Calu3 (cell line): Measurements from ENCODE around the gene ASPN. TPM values are rescaled to one million over a fixed set of nuclear protein-coding genes. Genes with fewer than 3 reads are reported as not detected.
"Not testable (repeated sequence)": the region's sequence is repeated elsewhere in the genome, so short reads cannot be mapped to it uniquely, and the experiment has no call there.

Experiments
- BruUV-seq: library from RNA; stranded (reverse); fragments of 400-500 nt; replicated peaks from 2 replicates; lab custom pipeline; 2021; lab: Mats Ljungman, UMichigan
- CTCF ChIA-PET: fragments of 300-600 bp; sonication (Branson Sonifier 250); formaldehyde crosslinking; loops from one replicate; lab custom pipeline; 2022; ENCODE audit warnings: antibody characterized with exemption; lab: Charles Lee
- DNase-seq: peaks from one replicate; pipeline ENCODE4 v3.0.0; 2022
- H3K27ac Mint-ChIP-seq: one replicate; pipeline ENCODE4 v1.8.0; 2022; ENCODE audit warnings: mixed read lengths; ENCODE audit not compliant: unreplicated experiment
- H3K27me3 Mint-ChIP-seq: one replicate; pipeline ENCODE4 v1.8.0; 2022; ENCODE audit warnings: mixed read lengths; ENCODE audit not compliant: unreplicated experiment
- H3K36me3 Mint-ChIP-seq: one replicate; pipeline ENCODE4 v1.8.0; 2022; ENCODE audit warnings: mild to moderate bottlenecking, moderate library complexity, mixed read lengths; ENCODE audit not compliant: insufficient read depth, unreplicated experiment
- H3K4me1 Mint-ChIP-seq: one replicate; pipeline ENCODE4 v1.8.0; 2022; ENCODE audit warnings: mild to moderate bottlenecking, low read depth, mixed read lengths; ENCODE audit not compliant: unreplicated experiment
- H3K4me3 Mint-ChIP-seq: one replicate; pipeline ENCODE4 v1.8.0; 2022; ENCODE audit warnings: mild to moderate bottlenecking, low read depth, moderate library complexity, mixed read lengths; ENCODE audit not compliant: unreplicated experiment
- H3K9me3 Mint-ChIP-seq: one replicate; pipeline ENCODE4 v1.8.0; 2022; ENCODE audit warnings: low read depth, mixed read lengths; ENCODE audit not compliant: unreplicated experiment
- intact Hi-C: fragments of 100-400 bp; cut with micrococcal nuclease; formaldehyde crosslinking; loops from one replicate; pipeline ENCODE4 v1.10.0; 2022; ENCODE audit not compliant: unreplicated experiment
- total RNA-seq: library from RNA; stranded (reverse); gene quantifications from 2 replicates; pipeline ENCODE4 v1.2.3, GENCODE V29; 2022
- TF ChIP-seq, protein P1 (sequence below): fragments of 200-600 bp; IDR thresholded peaks from one replicate; pipeline ENCODE4 v1.8.0; 2022; ENCODE audit warnings: antibody characterized with exemption; ENCODE audit not compliant: unreplicated experiment

ASPN gene
- total RNA-seq, 1 experiment from 2014 or later = not detected

DNA sequence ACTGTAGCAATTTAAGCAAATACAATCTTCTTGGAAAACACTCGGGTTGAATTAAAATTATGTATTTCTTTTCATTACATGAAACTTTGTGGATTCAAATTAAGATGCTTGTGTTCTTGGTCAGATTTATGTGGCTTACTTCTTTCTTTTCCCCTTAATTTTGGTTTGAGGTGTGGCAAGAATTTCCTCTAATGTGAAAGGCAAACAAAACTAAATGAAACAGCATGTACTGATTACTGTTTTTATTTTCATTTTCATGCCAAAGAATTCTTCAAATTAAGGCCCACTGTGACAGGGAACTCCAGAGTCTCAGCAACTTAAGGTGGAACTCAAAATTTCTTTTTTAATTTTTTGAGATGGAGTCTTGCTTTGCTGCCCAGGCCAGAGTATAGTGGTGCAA lies 58.0 kb downstream of the ASPN start, which contains the start of gene OMD:
TSS of gene OMD (minus strand) at position 132 of the 400 bp plus-strand sequence. CDS start 6,913 bp downstream, outside the sequence.
- TF ChIP-seq, protein P1, sequence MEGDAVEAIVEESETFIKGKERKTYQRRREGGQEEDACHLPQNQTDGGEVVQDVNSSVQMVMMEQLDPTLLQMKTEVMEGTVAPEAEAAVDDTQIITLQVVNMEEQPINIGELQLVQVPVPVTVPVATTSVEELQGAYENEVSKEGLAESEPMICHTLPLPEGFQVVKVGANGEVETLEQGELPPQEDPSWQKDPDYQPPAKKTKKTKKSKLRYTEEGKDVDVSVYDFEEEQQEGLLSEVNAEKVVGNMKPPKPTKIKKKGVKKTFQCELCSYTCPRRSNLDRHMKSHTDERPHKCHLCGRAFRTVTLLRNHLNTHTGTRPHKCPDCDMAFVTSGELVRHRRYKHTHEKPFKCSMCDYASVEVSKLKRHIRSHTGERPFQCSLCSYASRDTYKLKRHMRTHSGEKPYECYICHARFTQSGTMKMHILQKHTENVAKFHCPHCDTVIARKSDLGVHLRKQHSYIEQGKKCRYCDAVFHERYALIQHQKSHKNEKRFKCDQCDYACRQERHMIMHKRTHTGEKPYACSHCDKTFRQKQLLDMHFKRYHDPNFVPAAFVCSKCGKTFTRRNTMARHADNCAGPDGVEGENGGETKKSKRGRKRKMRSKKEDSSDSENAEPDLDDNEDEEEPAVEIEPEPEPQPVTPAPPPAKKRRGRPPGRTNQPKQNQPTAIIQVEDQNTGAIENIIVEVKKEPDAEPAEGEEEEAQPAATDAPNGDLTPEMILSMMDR = no peak
- DNase-seq = no peak
- no peak within 1 kb of the TSS for H3K27ac Mint-ChIP-seq
- no peaks in the 10 kb centered on the region for H3K27me3 Mint-ChIP-seq
- CTCF ChIA-PET = no interaction called here
- H3K4me1 Mint-ChIP-seq = peaks cover 30% of the 10 kb centered on the region
- no peaks in the 10 kb centered on the region for H3K9me3 Mint-ChIP-seq
- H3K4me3 Mint-ChIP-seq = no peak within 1 kb of the TSS
- no TSS peak for BruUV-seq
- H3K36me3 Mint-ChIP-seq = no peaks in the 10 kb centered on the region
- intact Hi-C loops = no loop called here

DNA sequence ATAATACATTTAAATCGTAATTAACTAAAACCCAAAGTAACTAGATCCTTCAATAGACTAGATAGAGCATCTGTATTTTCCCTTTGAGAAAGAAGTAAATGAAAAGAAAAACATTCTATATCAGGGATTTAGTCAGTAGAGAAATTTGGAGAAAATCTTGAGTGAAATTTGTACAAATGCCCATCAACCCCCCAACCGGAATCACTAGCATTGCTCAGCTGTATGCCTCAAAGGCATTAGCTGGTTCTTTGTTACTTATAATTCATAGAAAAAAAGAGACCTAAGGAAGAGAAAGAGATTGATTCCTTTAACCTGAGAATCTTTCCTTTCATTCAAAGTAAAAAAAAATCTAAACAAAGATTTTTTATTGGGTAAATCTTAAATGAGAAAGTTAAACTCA lies 58.7 kb downstream of the ASPN start:
- H3K4me3 Mint-ChIP-seq = no peak overlapping the region
- no TSS peak for BruUV-seq
- CTCF ChIA-PET = interaction anchor here (0.7 kb wide), 1 partner anchor 247 kb away, joined by 3 read pairs; no protein-coding TSS in a partner anchor

DNA sequence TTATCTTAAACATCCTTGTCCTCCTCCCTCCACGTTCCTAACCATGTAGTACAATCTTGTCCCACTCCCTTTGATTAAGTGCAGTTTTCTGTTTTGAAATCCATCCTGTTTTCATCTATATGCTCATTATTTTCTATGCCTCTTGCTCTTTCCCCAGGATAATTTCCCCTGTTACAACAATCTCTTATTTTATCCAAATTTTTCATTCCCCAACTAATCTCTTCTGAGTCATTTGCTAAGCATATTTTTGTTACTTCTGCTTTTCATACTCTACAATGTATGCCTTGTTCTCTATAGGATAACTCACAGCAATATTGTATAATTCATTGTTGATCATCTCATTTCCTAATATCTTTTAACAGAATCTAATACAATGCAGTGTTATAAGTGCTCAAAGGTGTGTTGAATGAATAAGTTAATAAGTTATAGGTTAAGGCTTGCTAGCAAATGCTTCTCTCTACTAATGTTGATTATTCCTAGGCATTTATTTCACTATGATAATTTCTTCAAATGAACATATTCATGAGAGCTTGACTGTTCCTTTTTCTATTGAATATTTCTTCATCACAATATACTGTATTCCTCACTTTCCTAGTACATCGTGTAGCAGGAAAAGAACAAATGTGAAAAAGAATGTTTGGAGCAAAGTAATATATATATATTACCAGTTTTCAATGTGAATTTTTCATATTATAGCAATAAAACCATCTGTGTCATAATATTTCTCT lies 59.5 kb downstream of the ASPN start:
- Mint-ChIP-seq H3K27ac (peak overlapping the region; percentile 35), H3K27me3 (no peaks in the 10 kb centered on the region), H3K4me1 (peaks cover 30% of the 10 kb centered on the region), H3K4me3 (no peak overlapping the region), H3K9me3 (no peaks in the 10 kb centered on the region), H3K36me3 (no peaks in the 10 kb centered on the region)
- DNase-seq = no peak
- intact Hi-C loops = no loop called here
- TF ChIP-seq, protein P1 = no peak
- BruUV-seq = no TSS peak
- CTCF ChIA-PET = no interaction called here

More for the DNA sequence above, 58.7 kb downstream of the ASPN start:
- Mint-ChIP-seq H3K9me3 (no peaks in the 10 kb centered on the region), H3K27ac (no peak overlapping the region), H3K4me1 (peaks cover 30% of the 10 kb centered on the region), H3K27me3 (no peaks in the 10 kb centered on the region), H3K36me3 (no peaks in the 10 kb centered on the region)
- TF ChIP-seq, protein P1 = no peak
- intact Hi-C loops = no loop called here
- DNase-seq = no peak

DNA sequence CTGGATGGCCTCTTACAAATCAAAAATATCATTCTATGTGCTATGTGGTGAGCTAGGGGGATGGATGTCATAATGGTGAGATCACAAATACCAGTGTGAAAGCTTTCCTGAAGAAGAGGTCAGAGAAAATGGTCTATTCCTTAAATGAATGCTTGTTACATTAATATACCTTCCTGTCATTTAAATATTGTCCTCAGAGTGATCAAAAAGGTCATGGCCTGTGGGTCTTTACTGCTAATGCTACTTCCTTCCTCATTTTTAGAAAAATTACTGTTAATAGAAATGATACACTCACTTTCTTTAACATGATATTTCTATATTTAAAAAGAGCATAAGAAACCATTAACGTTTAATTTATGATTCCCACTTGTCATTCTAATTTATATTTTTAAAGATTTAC lies 67.7 kb downstream of the ASPN start:
- no peaks in the 10 kb centered on the region for H3K9me3 Mint-ChIP-seq
- intact Hi-C loops = no loop called here
- H3K27me3 Mint-ChIP-seq = no peaks in the 10 kb centered on the region
- CTCF ChIA-PET = no interaction called here
- H3K27ac Mint-ChIP-seq = no peak overlapping the region
- no TSS peak for BruUV-seq
- H3K36me3 Mint-ChIP-seq = no peaks in the 10 kb centered on the region
- TF ChIP-seq, protein P1 = no peak
- no peak overlapping the region for H3K4me3 Mint-ChIP-seq
- no peak for DNase-seq
- no peaks in the 10 kb centered on the region for H3K4me1 Mint-ChIP-seq

DNA sequence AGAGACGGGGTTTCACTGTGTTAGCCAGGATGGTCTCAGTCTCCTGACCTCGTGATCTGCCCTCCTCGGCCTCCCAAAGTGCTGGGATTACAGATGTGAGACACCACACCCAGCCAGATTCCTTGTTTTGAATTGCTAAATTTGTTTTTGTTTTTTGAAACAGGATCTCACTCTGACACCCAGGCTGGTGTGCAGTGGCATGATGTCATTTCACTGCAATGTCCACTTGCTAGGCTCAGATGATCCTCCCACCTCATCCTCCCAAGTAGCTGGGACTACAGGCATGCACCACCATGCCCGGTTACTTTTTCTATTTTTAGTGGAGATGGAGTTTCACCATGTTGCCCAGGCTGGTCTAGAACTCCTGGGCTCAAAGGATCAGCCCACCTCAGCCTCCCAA lies 71.1 kb downstream of the ASPN start:
- intact Hi-C loops, H3K27ac Mint-ChIP-seq, DNase-seq, H3K9me3 Mint-ChIP-seq, BruUV-seq, H3K36me3 Mint-ChIP-seq, H3K27me3 Mint-ChIP-seq, H3K4me3 Mint-ChIP-seq, H3K4me1 Mint-ChIP-seq, CTCF ChIA-PET: not testable (repeated sequence)
